ENCODE data around the gene ADH5. TPM values are rescaled to one million over a fixed set of nuclear protein-coding genes. Genes with fewer than 3 reads are reported as not detected.
"Not testable (repeated sequence)": the region's sequence is repeated elsewhere in the genome, so short reads cannot be mapped to it uniquely, and the experiment has no call there.

The ADH5 gene
- total and polyA plus RNA-seq, 2 of the 8 experiments (the other 6 are each of a cell fraction or from before 2014, with no cell fraction given) = 223 to 327 TPM

DNA sequence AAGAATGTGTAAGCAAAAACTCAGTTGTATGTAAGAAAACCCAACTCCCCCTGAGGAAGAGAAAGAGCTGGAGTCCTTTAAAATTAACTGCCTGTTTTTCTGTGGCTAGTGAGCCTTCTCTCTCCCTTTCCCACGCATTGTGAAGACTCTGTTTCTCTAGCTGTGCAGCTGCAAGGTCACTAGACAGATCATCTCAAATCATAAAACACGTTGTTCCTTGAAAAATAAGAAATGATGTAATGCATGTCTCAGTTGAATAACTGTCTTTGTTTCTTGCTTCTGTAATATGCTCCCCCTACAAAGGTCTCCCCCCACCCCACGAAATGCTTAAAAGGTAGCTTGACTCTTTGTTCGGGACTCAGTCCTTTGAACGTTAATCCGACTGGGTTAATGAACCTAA, 7.7 kb downstream of the ADH5 start:
- not testable (repeated sequence) for H2BK15ac ChIP-seq (ENCODE audit: low read length); H3K27ac ChIP-seq (ENCODE audit: low read depth, low read length); H2AK5ac ChIP-seq (ENCODE audit: low read depth, low read length); H3K18ac ChIP-seq (ENCODE audit: extremely low read depth, low read length); H2BK20ac ChIP-seq (ENCODE audit: low read length); H3K79me1 ChIP-seq (ENCODE audit: low read depth, low read length); FAIRE-seq; H3K4me2 ChIP-seq (ENCODE audit: insufficient read depth in 1 of 2, low read depth in 2 of 2, low read length in 2 of 2); H3K56ac ChIP-seq (replicated peaks; ENCODE audit: insufficient read length, low read depth, low read length); H3K23me2 ChIP-seq (ENCODE audit: low read depth, low read length); H4K8ac ChIP-seq (ENCODE audit: extremely low read depth, insufficient read depth, low read length); H4K91ac ChIP-seq (replicated peaks; ENCODE audit: insufficient read length, low read length); H3K4ac ChIP-seq (replicated peaks; ENCODE audit: insufficient read length, low read depth, low read length); H2BK120ac ChIP-seq (replicated peaks; ENCODE audit: low read depth, low read length); H3K14ac ChIP-seq (ENCODE audit: insufficient read length); H3K23ac ChIP-seq (ENCODE audit: insufficient read length); H3K27me3 ChIP-seq (replicated peaks in 1 of 4; ENCODE audit: control insufficient read depth in 3 of 4, extremely low read depth in 1 of 4, insufficient read depth in 3 of 4, low read length in 3 of 4); H3K9ac ChIP-seq (replicated peaks in 1 of 4; ENCODE audit: extremely low read depth in 1 of 4, low read depth in 3 of 4, low read length in 3 of 4); H4K5ac ChIP-seq (ENCODE audit: insufficient read length, low read depth, low read length); H3K9me3 ChIP-seq (ENCODE audit: insufficient read depth in 2 of 2, low read depth in 1 of 2, low read length in 1 of 2); H3K4me3 ChIP-seq (ENCODE audit: extremely low read depth in 1 of 4, insufficient read depth in 2 of 4, low read depth in 3 of 4, low read length in 4 of 4); H4K20me1 ChIP-seq (replicated peaks in 1 of 2; ENCODE audit: control insufficient read depth in 1 of 2, insufficient read depth in 2 of 2, low read length in 2 of 2); DNase-seq (ENCODE audit: low read depth in 1 of 2, low spot score in 2 of 2); H3K4me1 ChIP-seq (replicated peaks in 1 of 4; ENCODE audit: control insufficient read depth in 3 of 4, insufficient read depth in 4 of 4, low read length in 3 of 4); H2BK12ac ChIP-seq (ENCODE audit: low read depth, low read length); H2AFZ ChIP-seq (ENCODE audit: low read length); H2BK5ac ChIP-seq (ENCODE audit: low read depth, low read length)
- ChIA-PET CTCF (ENCODE audit: partially characterized antibody) (interaction anchor here (0.6 to 1.0 kb wide), 3 partner anchors 31 to 460 kb away, joined by 3 read pairs; no protein-coding TSS in a partner anchor), POLR2A (ENCODE audit: partially characterized antibody) (interaction anchor here (0.9 to 4.4 kb wide), 3 partner anchors 8 to 20 kb away, joined by 3 to 17 read pairs (median 3); partner anchors contain the start of gene ADH5)
- WGBS, 2 experiments (ENCODE audit: extremely low coverage in 1 of 2, insufficient coverage in 1 of 2, insufficient read length in 1 of 2, insufficient replicate concordance in 2 of 2, low coverage in 1 of 2, low lambda C conversion rate in 2 of 2, missing lambda C conversion rate in 1 of 2) = 72% methylated on average over 5 of the region's 6 CpGs; no CpG with 5 or more reads in 1 of the 2 experiments
- Histone ChIP-seq H3K79me2 (ENCODE audit: control insufficient read depth in 1 of 2, insufficient read depth in 2 of 2, low read length in 2 of 2) (peaks cover 3 to 20% of the 10 kb centered on the region in 2 experiments; a peak in 3 of 4 replicates), H3K36me3 (ENCODE audit: control insufficient read depth in 2 of 4, insufficient read depth in 4 of 4, low read length in 3 of 4) (peaks cover 20 to 98% (median 78%) of the 10 kb centered on the region in 4 experiments)
